CD4-positive, alpha-beta T cell treated with Interleukin-17A for 4 hours (primary cell): ENCODE data around the gene GRM1.

Experiments used
- DNase-seq: peaks from one replicate; pipeline ENCODE4 v3.0.0-alpha.2; 2020; ENCODE audit warnings: mixed read lengths

Gene GRM1

GRCh38 chr6:146397638-146398037 lies 368.8 kb downstream of the GRM1 start:
- no peak for DNase-seq

DNA sequence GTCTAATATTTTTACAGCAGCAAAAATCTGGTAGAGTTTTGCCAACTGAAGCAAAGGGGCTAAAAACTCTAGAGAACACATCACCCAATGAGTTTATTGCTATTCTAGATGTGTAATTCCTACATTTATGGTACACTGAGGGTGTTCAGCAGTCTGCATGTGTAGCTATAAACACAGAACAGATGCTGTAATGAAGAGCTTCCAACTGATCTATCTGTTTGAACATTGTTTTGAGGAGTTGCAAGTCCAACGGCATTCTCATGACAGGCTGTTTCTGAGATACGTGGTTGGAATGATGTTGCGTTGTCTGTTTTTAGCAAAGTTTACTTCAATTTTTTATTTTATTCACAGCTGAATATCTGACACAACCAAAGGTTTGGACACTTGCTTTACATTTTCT lies 373.6 kb downstream of the GRM1 start:
- DNase-seq, result no peak

- DNase-seq, result no peak
Observed at GRCh38 chr6:146408583-146408982, 379.7 kb downstream of the GRM1 start.

GRCh38 chr6:146410851-146411595 lies 382.2 kb downstream of the GRM1 start:
- no peak for DNase-seq

GRCh38 chr6:146419576-146419975 lies 390.7 kb downstream of the GRM1 start:
- DNase-seq, result no peak

- DNase-seq, result no peak
Observed at GRCh38 chr6:146420255-146420654, 391.4 kb downstream of the GRM1 start.

- no peak for DNase-seq
Observed at GRCh38 chr6:146422789-146423375, 394.0 kb downstream of the GRM1 start.

DNA sequence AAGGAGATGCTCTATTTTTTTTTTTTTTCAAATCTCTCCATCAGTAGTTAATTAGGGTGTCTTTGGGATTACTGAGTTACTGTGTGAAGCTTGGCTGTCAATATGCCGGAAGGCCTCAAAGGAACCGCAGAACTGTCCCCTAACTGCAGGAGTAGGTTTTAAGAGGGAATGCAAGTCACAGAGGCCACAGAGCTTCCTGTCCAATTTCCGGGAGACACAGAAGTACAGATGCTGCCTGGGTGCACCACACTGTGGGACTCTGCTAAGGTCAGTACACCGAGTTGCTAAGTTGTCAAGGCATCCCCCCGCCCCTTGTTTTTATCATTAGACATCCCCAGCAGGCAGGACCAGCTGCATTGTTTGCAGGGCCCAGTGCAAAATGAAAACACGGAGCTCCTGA lies 394.6 kb downstream of the GRM1 start:
- DNase-seq, result no peak

GRCh38 chr6:146426516-146426915 lies 397.7 kb downstream of the GRM1 start:
- DNase-seq, result no peak

GRCh38 chr6:146429831-146430230 lies 401.0 kb downstream of the GRM1 start:
- no peak for DNase-seq

DNA sequence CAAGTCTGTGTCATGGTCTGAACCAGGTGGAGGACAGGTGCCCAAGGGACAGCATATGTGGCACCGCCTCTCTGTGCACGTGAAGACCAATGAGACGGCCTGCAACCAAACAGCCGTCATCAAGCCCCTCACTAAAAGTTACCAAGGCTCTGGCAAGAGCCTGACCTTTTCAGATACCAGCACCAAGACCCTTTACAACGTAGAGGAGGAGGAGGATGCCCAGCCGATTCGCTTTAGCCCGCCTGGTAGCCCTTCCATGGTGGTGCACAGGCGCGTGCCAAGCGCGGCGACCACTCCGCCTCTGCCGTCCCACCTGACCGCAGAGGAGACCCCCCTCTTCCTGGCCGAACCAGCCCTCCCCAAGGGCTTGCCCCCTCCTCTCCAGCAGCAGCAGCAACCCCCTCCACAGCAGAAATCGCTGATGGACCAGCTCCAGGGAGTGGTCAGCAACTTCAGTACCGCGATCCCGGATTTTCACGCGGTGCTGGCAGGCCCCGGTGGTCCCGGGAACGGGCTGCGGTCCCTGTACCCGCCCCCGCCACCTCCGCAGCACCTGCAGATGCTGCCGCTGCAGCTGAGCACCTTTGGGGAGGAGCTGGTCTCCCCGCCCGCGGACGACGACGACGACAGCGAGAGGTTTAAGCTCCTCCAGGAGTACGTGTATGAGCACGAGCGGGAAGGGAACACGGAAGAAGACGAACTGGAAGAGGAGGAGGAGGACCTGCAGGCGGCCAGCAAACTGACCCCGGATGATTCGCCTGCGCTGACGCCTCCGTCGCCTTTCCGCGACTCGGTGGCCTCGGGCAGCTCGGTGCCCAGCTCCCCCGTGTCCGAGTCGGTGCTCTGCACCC lies 405.2 kb downstream of the GRM1 start:
- no peak for DNase-seq

- DNase-seq, result no peak
Observed at GRCh38 chr6:146434732-146435390, 406.0 kb downstream of the GRM1 start.

GRCh38 chr6:146441907-146442306 lies 413.0 kb downstream of the GRM1 start:
- DNase-seq, result no peak

GRCh38 chr6:146444189-146444588 lies 415.3 kb downstream of the GRM1 start:
- DNase-seq, result no peak

- DNase-seq, result no peak
Observed at GRCh38 chr6:146445233-146445632, 416.4 kb downstream of the GRM1 start.

DNA sequence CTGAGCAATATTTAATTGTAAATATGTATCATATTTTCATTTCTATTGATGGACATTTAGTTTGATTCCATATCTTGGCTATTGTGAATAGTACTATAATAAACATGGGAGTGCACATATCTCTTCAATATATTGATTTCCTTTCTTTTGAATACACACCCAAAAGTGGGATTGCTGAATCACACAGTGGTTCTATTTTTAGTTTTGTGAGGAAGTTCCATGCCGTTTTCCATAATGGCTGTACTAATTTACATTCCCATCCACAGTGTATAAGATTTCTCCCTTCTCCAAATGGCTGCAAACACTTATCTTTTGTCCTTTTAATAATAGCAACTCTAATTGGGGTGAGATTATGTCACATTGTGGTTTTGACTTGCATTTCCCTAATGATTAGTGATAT lies 428.0 kb downstream of the GRM1 start:
- no peak for DNase-seq

GRCh38 chr6:146460941-146461340 lies 432.1 kb downstream of the GRM1 start:
- no peak for DNase-seq

GRCh38 chr6:146470091-146470770 lies 441.4 kb downstream of the GRM1 start:
- DNase-seq, result no peak

- no peak for DNase-seq
Observed at GRCh38 chr6:146472918-146473317, 444.1 kb downstream of the GRM1 start.

GRCh38 chr6:146481527-146481926 lies 452.7 kb downstream of the GRM1 start:
- DNase-seq, result no peak

DNA sequence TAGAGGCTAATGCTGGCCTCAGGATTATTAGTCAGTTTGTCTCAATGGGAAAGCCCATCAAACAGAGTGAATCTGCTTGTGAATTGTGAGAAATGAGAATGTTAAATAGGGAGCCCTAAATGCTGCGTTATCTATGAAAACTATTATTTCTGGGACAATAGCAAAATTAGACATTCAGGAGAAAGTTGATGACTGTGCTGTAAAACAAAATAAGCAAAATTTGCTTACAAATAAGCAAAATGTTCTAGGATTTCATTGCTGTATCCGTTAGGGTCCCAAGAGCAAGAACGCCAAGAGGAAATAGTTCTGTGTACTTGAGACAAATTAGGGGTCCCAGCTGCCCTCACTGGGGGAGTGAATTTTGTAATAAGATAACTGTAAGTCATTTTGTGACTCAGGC lies 455.5 kb downstream of the GRM1 start:
- no peak for DNase-seq
